Ecto neural progenitor cell (in vitro differentiated cells): ENCODE measurements around the gene POLR2F.

ENCODE experiments used
- DNase-seq: peaks from one replicate; pipeline ENCODE4 v3.0.0-alpha.2; 2018; ENCODE audit warnings: low spot score

Gene POLR2F

GRCh38 chr22:37953437-37954179 is at the start of gene POLR2F, which contains the start of gene C22orf23:
Gene POLR2F, plus strand, starts transcription at chr22:37953699. Its CDS starts 89 bp downstream, at chr22:37953788.
Gene C22orf23, minus strand, starts transcription at chr22:37953601. Its CDS starts 452 bp downstream, at chr22:37953149.
- peak; percentile 97 for DNase-seq

- peak; percentile 61 for DNase-seq
Observed at GRCh38 chr22:37904572-37905533, 48.6 kb upstream of the POLR2F start.

- peak; percentile 78 for DNase-seq
Observed at GRCh38 chr22:37905534-37906363, 47.8 kb upstream of the POLR2F start, which contains the start of gene MICALL1. Gene MICALL1, plus strand, starts transcription at chr22:37906297. Its CDS starts 126 bp downstream, at chr22:37906423.

DNA sequence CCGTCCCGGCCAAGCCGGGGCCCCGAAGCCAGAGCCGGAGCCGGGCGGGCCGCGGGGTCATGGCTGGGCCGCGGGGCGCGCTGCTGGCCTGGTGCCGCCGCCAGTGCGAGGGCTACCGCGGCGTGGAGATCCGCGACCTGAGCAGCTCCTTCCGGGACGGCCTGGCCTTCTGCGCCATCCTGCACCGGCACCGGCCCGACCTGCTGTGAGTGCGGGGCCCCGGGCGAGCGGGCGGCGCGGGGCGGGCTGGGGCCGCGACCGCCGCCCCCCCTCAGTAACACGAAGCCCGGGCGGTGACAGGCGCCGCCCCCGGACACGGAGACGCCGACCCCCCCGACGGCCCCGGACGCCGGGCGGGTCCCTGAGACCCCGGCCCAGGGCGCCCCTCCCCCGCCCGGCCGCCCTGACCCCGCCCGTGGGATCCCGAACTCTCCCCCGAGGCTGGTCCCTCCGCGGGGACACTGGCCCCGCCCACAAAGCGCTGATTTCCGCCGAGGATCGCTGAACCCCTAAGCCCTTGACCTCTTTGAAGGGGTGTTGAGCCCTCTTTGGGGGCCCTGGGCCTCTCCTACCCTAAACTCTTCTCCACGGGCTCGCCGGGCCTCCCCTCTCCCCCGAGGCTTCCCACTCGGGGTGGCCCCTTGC is 47.0 kb upstream of the POLR2F start:
- DNase-seq = no peak

DNA sequence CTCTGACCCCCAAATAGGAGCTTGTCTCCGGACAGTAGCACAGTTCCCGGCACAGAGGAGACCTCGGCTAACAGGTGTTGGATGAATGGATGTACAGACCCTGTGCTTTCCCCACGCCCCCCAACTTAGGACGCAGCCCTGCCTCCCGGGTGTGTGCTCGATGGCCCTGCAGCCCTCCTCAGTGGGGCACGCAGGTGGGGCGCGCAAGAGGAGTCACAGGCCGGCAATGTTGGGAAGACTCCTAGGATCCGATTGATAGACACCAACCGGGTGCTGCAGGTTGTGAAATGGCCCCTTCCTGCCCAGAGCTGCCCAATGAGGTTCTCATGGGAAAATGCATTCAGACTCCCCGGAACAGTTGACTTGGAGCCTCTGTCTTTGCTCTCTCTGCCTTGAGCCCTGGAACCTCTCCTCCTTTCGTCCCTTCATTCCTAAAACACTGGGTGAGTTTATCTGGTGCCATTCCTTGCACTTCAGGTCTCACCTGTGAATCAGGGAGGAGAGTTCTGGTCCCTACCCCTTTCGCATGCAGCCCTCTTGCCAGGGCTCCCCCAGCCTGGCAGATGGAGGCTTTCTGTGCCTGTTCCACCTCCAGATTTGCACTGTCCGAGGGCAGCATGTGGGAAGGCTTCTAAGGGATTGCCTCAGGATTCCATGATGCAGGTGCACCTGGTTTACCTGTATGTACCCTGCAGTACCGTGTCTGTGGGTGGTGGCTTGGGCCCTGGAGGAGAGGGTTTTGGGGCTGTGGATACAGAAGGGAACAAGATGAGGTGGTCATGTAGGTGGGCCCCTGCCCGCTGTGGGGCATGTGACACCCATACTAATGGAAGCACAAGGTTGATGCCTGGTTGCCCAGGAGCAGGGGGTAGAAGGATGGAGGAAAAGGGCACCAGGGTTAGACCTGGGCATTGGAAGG is 46.2 kb upstream of the POLR2F start:
- no peak for DNase-seq

GRCh38 chr22:37909766-37910165 is 43.7 kb upstream of the POLR2F start:
- no peak for DNase-seq

DNA sequence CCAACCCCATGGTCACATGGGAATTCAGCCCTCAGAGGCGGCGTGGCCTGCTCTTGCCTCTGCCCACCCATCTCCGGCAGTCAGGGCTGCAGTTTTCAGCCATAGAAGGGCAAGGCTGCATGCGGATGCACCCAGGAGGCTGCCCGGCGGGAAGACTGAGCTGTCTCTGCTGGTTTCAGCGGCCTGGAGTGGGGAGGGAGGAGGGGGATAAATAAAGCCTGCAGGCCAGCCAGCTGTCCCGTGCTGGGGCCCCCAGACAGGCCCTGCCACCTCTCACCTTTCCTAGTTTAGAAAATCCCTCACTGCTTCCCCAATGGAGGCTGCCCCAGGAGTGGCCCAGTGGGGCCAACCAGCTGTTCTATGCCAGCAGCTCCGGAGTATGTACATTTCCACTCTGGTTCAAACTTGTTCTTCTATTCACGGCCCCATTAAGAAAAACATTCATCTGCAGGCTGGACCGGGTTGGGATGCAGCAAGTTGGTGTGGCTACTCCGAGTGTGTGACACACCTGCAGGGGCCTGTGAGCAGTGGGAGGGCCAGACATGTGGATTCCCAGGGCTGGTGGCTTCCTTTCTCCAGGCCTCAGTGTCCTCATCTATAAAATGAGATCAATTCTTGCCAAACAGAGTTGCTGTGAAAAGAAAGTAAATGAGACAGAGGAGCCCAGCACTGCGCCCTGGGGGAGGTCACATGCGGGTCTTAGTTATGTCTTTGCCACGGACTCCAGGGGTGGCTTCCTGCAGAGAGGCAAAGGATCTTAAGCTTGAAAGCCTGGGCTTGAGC is 42.4 kb upstream of the POLR2F start:
- DNase-seq = no peak

DNA sequence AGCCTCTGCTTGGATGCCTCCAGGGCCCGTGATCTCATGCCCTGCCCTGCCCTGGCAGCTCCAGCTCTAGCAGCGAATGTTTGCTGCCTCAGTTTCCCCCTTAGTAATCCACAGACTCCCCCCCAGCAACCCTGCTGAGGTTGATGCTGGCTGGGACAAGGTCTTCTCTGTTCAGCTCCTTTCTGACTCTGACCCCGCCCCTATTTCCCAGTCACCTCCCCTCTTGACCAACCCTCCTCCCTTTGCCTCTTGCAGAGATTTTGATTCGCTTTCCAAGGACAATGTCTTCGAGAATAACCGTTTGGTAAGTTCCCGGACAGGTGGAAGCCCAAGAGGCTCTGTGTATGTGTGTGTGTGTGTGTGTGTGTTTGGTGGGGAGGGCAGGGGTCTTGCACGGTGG is 41.8 kb upstream of the POLR2F start:
- no peak for DNase-seq

GRCh38 chr22:37912171-37912570 is 41.3 kb upstream of the POLR2F start:
- DNase-seq = no peak

GRCh38 chr22:37913233-37913721 is 40.2 kb upstream of the POLR2F start:
- DNase-seq = no peak

DNA sequence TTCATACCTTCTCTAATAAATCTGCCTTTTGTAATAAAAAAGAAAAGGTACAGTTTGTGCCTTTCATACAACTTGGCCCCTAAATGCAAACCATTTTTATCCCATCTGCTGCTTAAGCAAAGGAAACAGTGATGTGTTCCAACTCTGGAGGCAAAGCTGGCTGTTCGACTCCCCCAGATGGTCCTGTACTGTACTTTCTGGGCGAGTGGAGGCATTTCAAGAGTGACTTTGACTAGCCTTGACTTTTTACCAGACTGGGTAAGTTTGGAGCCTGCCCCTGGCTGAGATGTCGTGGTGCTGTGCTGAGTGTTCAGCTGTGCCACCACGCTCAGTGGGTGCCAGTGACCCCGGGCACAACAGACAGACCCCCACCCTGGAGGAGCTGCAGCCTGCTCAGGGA is 37.2 kb upstream of the POLR2F start:
- DNase-seq = no peak

DNA sequence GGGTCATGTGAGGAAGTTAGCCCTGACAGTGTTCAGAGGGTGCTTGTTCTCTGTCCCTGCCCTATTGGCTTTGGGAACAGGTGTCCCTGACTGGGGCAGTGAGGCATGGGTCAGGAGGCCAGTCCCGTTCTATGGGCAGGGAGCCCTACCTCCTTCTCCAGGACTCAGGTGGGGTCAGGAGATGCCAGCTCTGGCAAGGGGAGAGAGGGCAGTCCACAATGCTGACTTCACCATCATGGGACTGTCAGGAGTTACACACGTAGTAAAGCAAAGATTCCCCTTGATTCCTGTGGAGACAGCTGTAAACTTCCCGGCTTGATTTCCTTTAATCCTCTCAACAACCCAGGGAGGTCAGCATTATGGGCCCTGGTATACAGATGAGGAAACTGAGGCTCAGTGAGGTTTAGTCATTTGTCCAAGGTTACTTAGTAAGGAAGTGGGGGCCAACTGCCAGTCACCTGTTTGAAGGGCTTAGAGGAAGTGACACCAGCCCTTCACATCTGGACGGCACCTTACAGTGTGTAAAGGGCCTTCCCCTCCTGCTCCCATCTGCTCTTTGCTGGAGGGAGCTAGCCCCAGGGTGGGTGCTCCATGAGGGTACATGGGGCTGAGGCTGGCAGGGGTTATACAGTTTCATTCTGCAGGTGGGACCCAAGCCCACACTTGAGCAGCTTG is 35.5 kb upstream of the POLR2F start:
- DNase-seq = no peak

DNA sequence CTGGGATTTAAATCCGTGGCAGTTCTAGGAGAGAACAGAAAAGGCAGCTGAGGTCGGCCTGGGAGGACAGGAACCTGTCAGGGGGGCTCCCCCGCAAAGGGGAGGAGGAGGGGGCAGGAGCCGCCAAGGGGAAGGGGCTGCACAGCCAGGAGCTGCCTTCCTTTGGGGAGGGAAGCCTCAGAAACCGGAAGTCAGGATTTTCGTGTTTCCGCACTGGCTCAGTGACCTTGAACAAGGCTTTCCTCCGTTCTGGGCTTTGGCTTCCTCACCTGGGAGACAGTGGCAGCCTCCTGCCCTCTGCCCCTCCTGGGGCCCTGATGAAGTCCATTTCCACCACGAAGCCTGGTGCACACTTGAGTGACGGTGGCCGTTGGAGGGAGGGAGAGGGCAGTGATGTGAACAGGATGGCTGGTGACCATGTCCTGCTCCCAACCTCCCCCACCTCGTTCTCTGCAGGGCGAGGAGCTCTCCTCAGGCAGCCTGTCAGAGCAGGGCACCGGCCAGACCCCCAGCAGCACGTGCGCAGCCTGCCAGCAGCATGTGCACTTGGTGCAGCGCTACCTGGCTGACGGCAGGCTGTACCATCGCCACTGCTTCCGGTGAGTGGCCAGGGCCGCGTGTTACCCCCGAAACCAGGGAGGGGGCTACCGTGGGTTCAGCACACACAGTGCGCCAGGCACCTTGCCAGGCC is 34.8 kb upstream of the POLR2F start:
- DNase-seq = no peak

DNA sequence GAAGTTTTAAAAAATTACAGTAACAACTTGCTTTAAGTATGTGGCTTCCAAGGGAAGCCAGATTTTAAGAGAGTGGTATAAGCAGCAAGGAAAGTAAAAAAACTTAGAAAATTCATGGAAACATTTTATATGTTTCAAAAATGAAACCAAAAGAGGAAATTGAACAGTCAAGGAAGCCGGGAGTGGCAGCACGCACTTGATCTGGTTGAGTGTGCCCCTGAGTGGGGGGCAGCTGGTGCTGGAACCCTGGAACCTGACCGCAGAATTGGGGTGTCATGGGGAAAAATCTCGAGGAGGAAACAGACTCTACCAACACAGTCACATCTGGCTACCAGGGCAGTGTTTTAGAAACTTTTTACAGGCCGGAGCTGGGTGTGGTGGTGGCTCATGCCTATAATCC is 33.4 kb upstream of the POLR2F start:
- DNase-seq = no peak

DNA sequence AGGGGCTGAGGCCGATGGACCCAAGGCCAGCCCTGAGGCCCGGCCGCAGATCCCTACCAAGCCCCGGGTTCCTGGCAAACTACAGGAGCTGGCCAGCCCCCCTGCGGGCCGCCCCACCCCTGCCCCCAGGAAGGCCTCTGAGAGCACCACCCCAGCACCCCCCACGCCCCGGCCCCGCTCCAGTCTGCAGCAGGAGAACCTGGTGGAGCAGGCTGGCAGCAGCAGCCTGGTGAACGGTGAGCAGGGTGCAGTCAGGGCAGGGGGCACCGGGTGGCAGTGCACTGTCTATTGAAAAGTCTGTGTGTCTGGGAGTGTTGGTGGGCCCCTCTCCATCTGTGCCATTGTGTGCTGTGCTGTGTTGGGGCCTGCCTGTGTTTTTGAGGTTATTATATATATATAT is 31.3 kb upstream of the POLR2F start:
- DNase-seq = no peak

DNA sequence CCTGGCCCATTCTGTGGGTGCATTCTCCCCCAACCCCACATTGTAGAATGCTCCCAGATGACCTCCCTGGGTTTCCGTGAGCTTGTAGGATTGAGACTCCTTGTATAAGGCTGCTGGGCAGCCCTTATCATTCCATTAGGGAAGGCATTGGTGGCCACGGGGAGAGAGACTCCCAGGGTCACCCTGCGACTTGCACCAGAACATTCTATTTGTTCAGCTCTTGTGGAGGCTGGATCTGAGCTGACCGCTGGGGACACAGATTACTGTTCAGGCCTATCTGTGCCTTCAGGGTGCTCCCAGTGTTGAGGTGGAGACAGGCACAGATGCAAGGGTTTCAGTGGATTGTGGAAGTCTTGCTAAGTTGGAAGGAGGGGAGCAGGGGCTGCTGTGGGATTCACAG is 29.6 kb upstream of the POLR2F start:
- no peak for DNase-seq

DNA sequence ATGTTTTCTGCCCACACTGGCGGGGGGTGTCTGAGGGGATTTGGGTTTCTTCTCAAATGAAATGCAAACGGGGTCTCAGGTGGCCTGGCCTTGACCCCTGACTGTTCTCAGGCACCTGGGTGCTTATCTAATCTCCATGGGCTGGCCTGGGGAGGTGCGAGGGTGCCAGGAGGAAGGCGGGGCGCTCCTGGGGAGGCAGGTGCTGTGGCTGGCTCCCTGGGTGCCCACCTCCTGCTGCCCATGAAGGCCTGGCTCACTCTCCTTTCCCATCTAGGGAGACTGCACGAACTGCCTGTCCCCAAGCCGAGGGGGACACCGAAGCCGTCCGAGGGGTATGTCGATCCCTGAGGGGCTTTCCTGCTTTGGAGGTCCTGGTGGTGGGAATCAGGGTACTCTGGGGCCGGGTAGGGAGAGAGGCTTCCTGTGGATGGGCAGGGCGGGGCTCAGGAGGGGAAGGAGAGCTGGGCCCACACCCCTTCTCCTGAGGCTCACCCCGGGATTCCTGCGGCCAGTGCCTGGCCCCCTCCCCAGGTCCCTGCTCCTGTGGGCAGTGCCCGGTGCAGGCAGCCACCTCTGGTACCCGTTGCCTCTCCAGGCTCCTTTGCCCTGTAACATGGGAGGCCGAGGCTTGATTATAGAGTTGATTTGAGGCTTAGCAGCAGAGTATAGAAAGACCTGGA is 29.0 kb upstream of the POLR2F start:
- no peak for DNase-seq

- no peak for DNase-seq
Observed at GRCh38 chr22:37925330-37925729, 28.2 kb upstream of the POLR2F start.
